GM12878 (cell line): Measurements from ENCODE around the gene TNFRSF1B. TPM values are rescaled to one million over a fixed set of nuclear protein-coding genes. Genes with fewer than 3 reads are reported as not detected.
A peak's percentile ranks its signal among the peaks of the same experiment; 100 is the strongest.

Experiments
- ATAC-seq: fragments of 200-7000 bp; cut with Tn5 transposase; 3 replicates; pipeline ENCODE4 v1.9.1; 2020; ENCODE audit warnings: mild to moderate bottlenecking, moderate library complexity
- BruUV-seq: library from RNA; stranded (reverse); fragments of 400-500 nt; replicated peaks from 2 replicates; lab custom pipeline; 2021; lab: Mats Ljungman, UMichigan
- CTCF ChIA-PET: fragments of 300-600 bp; sonication (Branson Sonifier 250); formaldehyde crosslinking; extraction: SDS; loops from one replicate; lab custom pipeline; 2021; ENCODE audit warnings: inconsistent platforms; lab: Yijun Ruan, JAX
- POLR2A ChIA-PET: fragments of 350-600 bp; formaldehyde crosslinking; extraction: SDS; loops from one replicate; lab custom pipeline; 2021; ENCODE audit warnings: inconsistent platforms; lab: Charles Lee
- RAD21 ChIA-PET: fragments of 300-600 bp; sonication (Branson Sonifier 250); formaldehyde crosslinking; loops from one replicate; lab custom pipeline; 2023; ENCODE audit warnings: antibody characterized with exemption; ENCODE audit not compliant: unreplicated experiment; lab: Charles Lee
- SMC1A ChIA-PET: fragments of 300-600 bp; sonication (Branson Sonifier 250); formaldehyde crosslinking; loops from one replicate; lab custom pipeline; 2023; ENCODE audit not compliant: unreplicated experiment, uncharacterized antibody; lab: Charles Lee
- DNase-seq: peaks from one replicate; pipeline ENCODE4 v3.0.0-alpha.2; 2011; ENCODE audit warnings: low read depth, low spot score
- FAIRE-seq: peaks from 3 replicates; lab custom pipeline; 2011; peaks lifted over from hg19 to GRCh38; lab: Jason Lieb, UNC
- H2AFZ ChIP-seq: 2 replicates; pipeline ENCODE4 v1.6.0; 2011; ENCODE audit warnings: low read depth, low read length, control low read depth; ENCODE audit not compliant: control insufficient read depth
- H3K27ac ChIP-seq: 2 replicates; pipeline ENCODE4 v1.5.1; 2011; ENCODE audit warnings: control low read depth; ENCODE audit not compliant: control insufficient read depth, insufficient read depth
- H3K27me3 ChIP-seq, 2 experiments: replicated peaks in 1 of 2; 2 replicates each; pipeline versions ENCODE4 v1.6.0 to v1.6.1; 2011; ENCODE audit warnings: low read length in 1 of 2; ENCODE audit not compliant: control insufficient read depth in 2 of 2, insufficient read depth in 2 of 2
- H3K36me3 ChIP-seq, 2 experiments: 2 replicates each; pipeline ENCODE4 v1.5.1; 2011; ENCODE audit warnings: low read length in 1 of 2; ENCODE audit not compliant: control insufficient read depth in 2 of 2, insufficient read depth in 2 of 2
- H3K4me1 ChIP-seq: 2 replicates; pipeline ENCODE4 v1.6.1; 2011; ENCODE audit warnings: mild to moderate bottlenecking, low read length, moderate library complexity, mixed read lengths; ENCODE audit not compliant: control insufficient read depth, insufficient read depth
- H3K4me2 ChIP-seq: 2 replicates; pipeline ENCODE4 v1.6.0; 2011; ENCODE audit warnings: control low read depth; ENCODE audit not compliant: control insufficient read depth, insufficient read depth
- H3K4me3 ChIP-seq: fragments of 200-600 bp; sonication (generic); 2 replicates; pipeline ENCODE4 v1.5.1; 2016
- H3K79me2 ChIP-seq: 2 replicates; pipeline ENCODE4 v1.6.0; 2011; ENCODE audit warnings: low read length; ENCODE audit not compliant: control insufficient read depth, insufficient read depth
- H3K9ac ChIP-seq: 2 replicates; pipeline ENCODE4 v1.8.0; 2011; ENCODE audit warnings: low read length, control low read depth, mixed read lengths; ENCODE audit not compliant: control insufficient read depth, insufficient read depth
- H3K9me3 ChIP-seq: replicated peaks from 3 replicates; pipeline ENCODE4 v1.5.1; 2011; ENCODE audit warnings: mild to moderate bottlenecking, low read length; ENCODE audit not compliant: control insufficient read depth, insufficient read depth
- H4K20me1 ChIP-seq: 2 replicates; pipeline ENCODE4 v1.6.0; 2011; ENCODE audit not compliant: control insufficient read depth, insufficient read depth
- USF1 ChIP-seq: IDR thresholded peaks from 2 replicates; pipeline ENCODE4 v1.6.1; 2011; ENCODE audit warnings: borderline replicate concordance, low read depth, mild to moderate bottlenecking, moderate library complexity, mixed read lengths, low read length; ENCODE audit not compliant: insufficient read depth; ENCODE audit errors: extremely low read length
- ZNF24 ChIP-seq: fragments of 450-650 bp; IDR thresholded peaks from 2 replicates; pipeline ENCODE4 v1.6.1; 2017; ENCODE audit warnings: antibody characterized with exemption, mild to moderate bottlenecking
- ZSCAN29 ChIP-seq: fragments of 450-650 bp; IDR thresholded peaks from 2 replicates; pipeline ENCODE4 v1.6.1; 2017; ENCODE audit warnings: mild to moderate bottlenecking, moderate library complexity
- WGBS: methylation state at CpG from one replicate; pipeline ENCODE4 v1.1.6; 2016; ENCODE audit warnings: low lambda C conversion rate; ENCODE audit not compliant: insufficient replicate concordance, insufficient coverage; ENCODE audit errors: missing lambda C conversion rate; 5-methylcytosine and 5-hydroxymethylcytosine counted together
- in situ Hi-C: fragments of 300-500 bp; cut with MboI; formaldehyde crosslinking; loops from 9 replicates; pipeline ENCODE4 v1.14.3; 2018; ENCODE audit warnings: mixed read lengths
- intact Hi-C: fragments of 100-400 bp; cut with micrococcal nuclease; formaldehyde crosslinking; loops from one replicate; pipeline ENCODE4 v1.14.2; 2022; ENCODE audit not compliant: unreplicated experiment
- polyA plus RNA-seq, 11 experiments: library from polyadenylated mRNA; depleted of rRNA in 4 of 11; unstranded in 6 of 11; stranded (reverse) in 5 of 11; fragments of >200 nt; fragmentation: Nextera tagmentation in 4 of 11; fragmentation: Illumina TruSeq in 1 of 11; extraction: Ambion mirVana in 4 of 11; extraction: Trizol in 1 of 11; gene quantifications; 1 replicate in 1 of 11; 2 replicates in 10 of 11; pipeline versions ENCODE4 v1.2.1 to v1.2.3, GENCODE V29; 2011 to 2016; ENCODE audit warnings: inconsistent platforms in 2 of 11, missing spikeins in 2 of 11, low read depth in 1 of 11
- total RNA-seq, 4 experiments: library from RNA; depleted of rRNA in 3 of 4; stranded (reverse); fragments of >200 nt in 3 of 4; fragmentation: Illumina TruSeq in 1 of 4; extraction: Trizol in 1 of 4; gene quantifications; 2 replicates each; pipeline versions ENCODE4 v1.2.1 to v1.2.3, GENCODE V29; 2013 to 2021

Gene TNFRSF1B
- total and polyA plus RNA-seq, 10 of the 15 experiments (the other 5 are each of a cell fraction or from before 2014, with no cell fraction given): 10.1 to 87.2 (median 37.3) TPM

GRCh38 chr1:12182410-12182984, 15.7 kb downstream of the TNFRSF1B start:
- H3K4me2 ChIP-seq: no peak overlapping the region
- H3K9ac ChIP-seq: no peak overlapping the region
- no peaks in the 10 kb centered on the region for H3K27me3 ChIP-seq
- no peak overlapping the region for H3K4me3 ChIP-seq
- ATAC-seq (no peak), FAIRE-seq (no peak), DNase-seq (no peak)
- intact Hi-C loops: no loop called here
- ChIA-PET POLR2A (interaction anchor here (0.8 to 2.5 kb wide), 8 partner anchors 9 to 36 kb away, joined by 3 to 14 read pairs (median 7); no protein-coding TSS in a partner anchor), CTCF (interaction anchor here (0.8 to 3.7 kb wide), 8 partner anchors 14 to 103 kb away, joined by 3 to 28 read pairs (median 3); no protein-coding TSS in a partner anchor), RAD21 (interaction anchor here (1.1 to 3.6 kb wide), 8 partner anchors 11 to 58 kb away, joined by 3 to 21 read pairs (median 6); no protein-coding TSS in a partner anchor), SMC1A (interaction anchor here (0.9 to 2.7 kb wide), 10 partner anchors 9 to 58 kb away, joined by 4 to 26 read pairs (median 6); no protein-coding TSS in a partner anchor)
- H3K4me1 ChIP-seq: peaks cover 37% of the 10 kb centered on the region
- no peak overlapping the region for H2AFZ ChIP-seq
- H3K9me3 ChIP-seq: no peaks in the 10 kb centered on the region
- 98% methylated on average over 4 of the region's 4 CpGs for WGBS
- peak; percentile 85 for TF ChIP-seq ZNF24
- TF ChIP-seq ZSCAN29: no peak
- no peak for TF ChIP-seq USF1
- no peak overlapping the region for H3K27ac ChIP-seq
- H4K20me1 ChIP-seq: peaks cover 11% of the 10 kb centered on the region; the same call in 1 of the 2 replicates
- BruUV-seq: no TSS peak
- H3K36me3 ChIP-seq: peaks cover 10 to 12% of the 10 kb centered on the region in 2 experiments
- H3K79me2 ChIP-seq: peaks cover 45% of the 10 kb centered on the region
- in situ Hi-C loops: no loop called here
